K562 (cell line): ENCODE data around the gene TBXA2R. TPM values are rescaled to one million over a fixed set of nuclear protein-coding genes. Genes with fewer than 3 reads are reported as not detected.
A peak's percentile ranks its signal among the peaks of the same experiment; 100 is the strongest.

Experiments used
- C11orf30 ChIP-seq: fragments of 450-650 bp; IDR thresholded peaks from 2 replicates; pipeline ENCODE4 v1.6.1; 2016; ENCODE audit warnings: low read depth, mild to moderate bottlenecking
- EGR1 ChIP-seq: fragments of 450-650 bp; conservative IDR thresholded peaks from 2 replicates; pipeline ENCODE4 v1.6.1; 2017; ENCODE audit warnings: mild to moderate bottlenecking
- EP400 ChIP-seq: fragments of 450-650 bp; IDR thresholded peaks from 2 replicates; pipeline ENCODE4 v1.6.1; 2017; ENCODE audit warnings: antibody characterized with exemption, mild to moderate bottlenecking, moderate library complexity
- FOXM1 ChIP-seq, 2 experiments: fragments of 450-650 bp in 1 of 2; sonication (generic) in 1 of 2; formaldehyde crosslinking in 1 of 2; IDR thresholded peaks; 2 replicates each; pipeline versions ENCODE4 v1.6.1 to v1.9.0; 2017 to 2022; ENCODE audit warnings: low read depth in 2 of 2, mild to moderate bottlenecking in 2 of 2, missing genetic modification reagents in 1 of 2, moderate library complexity in 1 of 2
- GABPB1 ChIP-seq: sonication (generic); formaldehyde crosslinking; IDR thresholded peaks from 2 replicates; pipeline ENCODE4 v1.8.0; 2022; ENCODE audit warnings: mild to moderate bottlenecking, missing genetic modification reagents
- HCFC1 ChIP-seq: IDR thresholded peaks from 2 replicates; pipeline ENCODE4 v1.6.1; 2012; ENCODE audit warnings: low read depth, low read length, improper control_type of control experiment
- HDGF ChIP-seq: fragments of 450-650 bp; IDR thresholded peaks from 2 replicates; pipeline ENCODE4 v1.6.1; 2016
- NCOA6 ChIP-seq: fragments of 450-650 bp; IDR thresholded peaks from 2 replicates; pipeline ENCODE4 v1.6.1; 2017; ENCODE audit warnings: mild to moderate bottlenecking
- RAD21 ChIP-seq, 2 experiments: fragments of 250-450 bp in 1 of 2; fragments of 450-650 bp in 1 of 2; sonication (Bioruptor Pico) in 1 of 2; formaldehyde crosslinking in 1 of 2; IDR thresholded peaks in 1 of 2; conservative IDR thresholded peaks in 1 of 2; 2 replicates each; pipeline versions ENCODE4 v1.4.0 to v1.8.0; 2020 to 2022; ENCODE audit warnings: mild to moderate bottlenecking in 2 of 2, moderate library complexity in 1 of 2
- SMAD4 ChIP-seq: fragments of 250-450 bp; sonication (Bioruptor Pico); conservative IDR thresholded peaks from 2 replicates; pipeline ENCODE4 v1.8.0; 2021; ENCODE audit warnings: inconsistent platforms, mild to moderate bottlenecking, moderate library complexity
- STAT5A ChIP-seq: IDR thresholded peaks from 2 replicates; pipeline ENCODE4 v1.6.1; 2012; ENCODE audit warnings: low read length, inconsistent platforms, borderline replicate concordance
- ZFP36 ChIP-seq: fragments of 150-350 bp; IDR thresholded peaks from 2 replicates; pipeline ENCODE4 v1.6.1; 2018; ENCODE audit warnings: low read length, low read depth; ENCODE audit not compliant: partially characterized antibody
- ZNF23 ChIP-seq: fragments of 250-450 bp; sonication (Bioruptor Pico); IDR thresholded peaks from 2 replicates; pipeline ENCODE4 v1.4.0; 2020; ENCODE audit warnings: mild to moderate bottlenecking
- ZNF354B ChIP-seq: fragments of 250-450 bp; sonication (Bioruptor Pico); IDR thresholded peaks from 2 replicates; pipeline ENCODE4 v1.4.0; 2020
- ZNF583 ChIP-seq: fragments of 250-450 bp; sonication (Bioruptor Pico); IDR thresholded peaks from 2 replicates; pipeline ENCODE4 v1.4.0; 2020
- ZNF76 ChIP-seq: fragments of 250-450 bp; sonication (Bioruptor Pico); IDR thresholded peaks from 2 replicates; pipeline ENCODE4 v1.4.0; 2020; ENCODE audit warnings: mild to moderate bottlenecking, moderate library complexity, borderline replicate concordance
- polyA plus RNA-seq, 8 experiments: library from polyadenylated mRNA; depleted of rRNA in 4 of 8; stranded (reverse) in 5 of 8; unstranded in 3 of 8; fragments of >200 nt; fragmentation: Nextera tagmentation in 2 of 8; fragmentation: Illumina TruSeq in 1 of 8; extraction: Ambion mirVana in 2 of 8; extraction: Trizol in 1 of 8; gene quantifications; 2 replicates each; pipeline versions ENCODE4 v1.2.1 to v1.2.3, GENCODE V29; 2011 to 2014; ENCODE audit warnings: inconsistent platforms in 1 of 8, missing spikeins in 1 of 8
- total RNA-seq, 7 experiments: library from RNA; depleted of rRNA in 6 of 7; stranded (reverse); fragments of >200 nt in 6 of 7; fragmentation: Illumina TruSeq in 2 of 7; extraction: Trizol in 2 of 7; gene quantifications; 2 replicates each; pipeline versions ENCODE4 v1.2.1 to v1.2.3, GENCODE V29; 2011 to 2021; ENCODE audit warnings: low replicate concordance in 1 of 7
- TF ChIP-seq, protein P1 (sequence below), 2 experiments: fragments of 450-650 bp in 1 of 2; sonication (generic) in 1 of 2; formaldehyde crosslinking in 1 of 2; IDR thresholded peaks; 2 replicates each; pipeline versions ENCODE4 v1.7.1 to v1.9.0; 2016 to 2022; ENCODE audit warnings: inconsistent platforms in 1 of 2, mild to moderate bottlenecking in 1 of 2, missing genetic modification reagents in 1 of 2
- TF ChIP-seq, protein P2 (sequence below): fragments of 250-450 bp; sonication (Bioruptor Pico); IDR thresholded peaks from 2 replicates; pipeline ENCODE4 v1.9.0; 2021; ENCODE audit warnings: mild to moderate bottlenecking, inconsistent platforms

Gene TBXA2R
- total and polyA plus RNA-seq, 9 of the 15 experiments (the other 6 are each of a cell fraction or from before 2014, with no cell fraction given) = 1.5 to 24.0 (median 2.8) TPM

DNA sequence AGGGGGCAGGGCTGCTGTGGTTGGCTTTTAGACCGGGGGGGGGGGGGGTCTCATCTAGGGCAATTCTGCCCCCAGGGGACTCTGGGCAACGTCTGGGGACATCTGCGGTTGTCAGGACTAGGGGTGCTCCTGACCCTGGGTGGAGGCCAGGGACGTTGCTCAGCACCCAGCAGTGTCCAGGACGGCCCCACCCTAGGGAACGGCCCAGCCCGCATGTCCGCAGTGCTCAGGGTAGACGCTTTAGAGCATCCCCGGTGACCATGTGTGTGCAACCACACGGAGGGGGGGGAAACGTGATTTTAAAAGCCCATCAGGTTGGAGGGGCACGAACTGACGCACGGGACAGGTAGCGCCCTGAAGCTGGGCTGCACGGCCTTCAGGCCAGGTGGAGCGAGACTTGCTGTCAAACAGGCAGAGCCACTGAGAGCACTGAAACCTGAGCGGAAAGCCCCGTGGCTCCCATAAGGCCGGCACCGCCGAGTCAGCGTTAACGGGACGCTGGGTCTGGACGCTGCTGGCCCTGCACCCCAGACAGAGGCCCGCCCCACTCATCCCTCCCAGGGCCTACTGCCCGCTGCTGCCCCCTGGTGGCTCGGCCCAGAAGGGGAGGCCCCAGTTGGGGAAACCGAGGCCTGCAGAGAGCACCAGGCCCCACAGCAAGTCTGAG is 11.6 kb upstream of the TBXA2R start (continued):
- peak; percentile 88 to 96 for TF ChIP-seq RAD21 (CRISPR knock-in tag; conservative IDR thresholded peaks at IDR 0.05 in 1 of 2, IDR thresholded peaks at IDR 0.05 in 1 of 2)
- TF ChIP-seq STAT5A = no peak
- TF ChIP-seq, protein P1, sequence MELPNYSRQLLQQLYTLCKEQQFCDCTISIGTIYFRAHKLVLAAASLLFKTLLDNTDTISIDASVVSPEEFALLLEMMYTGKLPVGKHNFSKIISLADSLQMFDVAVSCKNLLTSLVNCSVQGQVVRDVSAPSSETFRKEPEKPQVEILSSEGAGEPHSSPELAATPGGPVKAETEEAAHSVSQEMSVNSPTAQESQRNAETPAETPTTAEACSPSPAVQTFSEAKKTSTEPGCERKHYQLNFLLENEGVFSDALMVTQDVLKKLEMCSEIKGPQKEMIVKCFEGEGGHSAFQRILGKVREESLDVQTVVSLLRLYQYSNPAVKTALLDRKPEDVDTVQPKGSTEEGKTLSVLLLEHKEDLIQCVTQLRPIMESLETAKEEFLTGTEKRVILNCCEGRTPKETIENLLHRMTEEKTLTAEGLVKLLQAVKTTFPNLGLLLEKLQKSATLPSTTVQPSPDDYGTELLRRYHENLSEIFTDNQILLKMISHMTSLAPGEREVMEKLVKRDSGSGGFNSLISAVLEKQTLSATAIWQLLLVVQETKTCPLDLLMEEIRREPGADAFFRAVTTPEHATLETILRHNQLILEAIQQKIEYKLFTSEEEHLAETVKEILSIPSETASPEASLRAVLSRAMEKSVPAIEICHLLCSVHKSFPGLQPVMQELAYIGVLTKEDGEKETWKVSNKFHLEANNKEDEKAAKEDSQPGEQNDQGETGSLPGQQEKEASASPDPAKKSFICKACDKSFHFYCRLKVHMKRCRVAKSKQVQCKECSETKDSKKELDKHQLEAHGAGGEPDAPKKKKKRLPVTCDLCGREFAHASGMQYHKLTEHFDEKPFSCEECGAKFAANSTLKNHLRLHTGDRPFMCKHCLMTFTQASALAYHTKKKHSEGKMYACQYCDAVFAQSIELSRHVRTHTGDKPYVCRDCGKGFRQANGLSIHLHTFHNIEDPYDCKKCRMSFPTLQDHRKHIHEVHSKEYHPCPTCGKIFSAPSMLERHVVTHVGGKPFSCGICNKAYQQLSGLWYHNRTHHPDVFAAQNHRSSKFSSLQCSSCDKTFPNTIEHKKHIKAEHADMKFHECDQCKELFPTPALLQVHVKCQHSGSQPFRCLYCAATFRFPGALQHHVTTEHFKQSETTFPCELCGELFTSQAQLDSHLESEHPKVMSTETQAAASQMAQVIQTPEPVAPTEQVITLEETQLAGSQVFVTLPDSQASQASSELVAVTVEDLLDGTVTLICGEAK (IDR thresholded peaks at IDR 0.05) = no peak
- TF ChIP-seq, protein P1 (CRISPR knock-in tag; IDR thresholded peaks at IDR 0.05) = no peak
- TF ChIP-seq, protein P2, sequence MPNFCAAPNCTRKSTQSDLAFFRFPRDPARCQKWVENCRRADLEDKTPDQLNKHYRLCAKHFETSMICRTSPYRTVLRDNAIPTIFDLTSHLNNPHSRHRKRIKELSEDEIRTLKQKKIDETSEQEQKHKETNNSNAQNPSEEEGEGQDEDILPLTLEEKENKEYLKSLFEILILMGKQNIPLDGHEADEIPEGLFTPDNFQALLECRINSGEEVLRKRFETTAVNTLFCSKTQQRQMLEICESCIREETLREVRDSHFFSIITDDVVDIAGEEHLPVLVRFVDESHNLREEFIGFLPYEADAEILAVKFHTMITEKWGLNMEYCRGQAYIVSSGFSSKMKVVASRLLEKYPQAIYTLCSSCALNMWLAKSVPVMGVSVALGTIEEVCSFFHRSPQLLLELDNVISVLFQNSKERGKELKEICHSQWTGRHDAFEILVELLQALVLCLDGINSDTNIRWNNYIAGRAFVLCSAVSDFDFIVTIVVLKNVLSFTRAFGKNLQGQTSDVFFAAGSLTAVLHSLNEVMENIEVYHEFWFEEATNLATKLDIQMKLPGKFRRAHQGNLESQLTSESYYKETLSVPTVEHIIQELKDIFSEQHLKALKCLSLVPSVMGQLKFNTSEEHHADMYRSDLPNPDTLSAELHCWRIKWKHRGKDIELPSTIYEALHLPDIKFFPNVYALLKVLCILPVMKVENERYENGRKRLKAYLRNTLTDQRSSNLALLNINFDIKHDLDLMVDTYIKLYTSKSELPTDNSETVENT (CRISPR knock-in tag) = peak; percentile 7; the same call in 1 of the 2 replicates
- no peak for TF ChIP-seq HCFC1
- TF ChIP-seq EGR1 = no peak
- no peak for TF ChIP-seq NCOA6
- no peak for TF ChIP-seq ZNF76 (CRISPR knock-in tag)
- no peak for TF ChIP-seq ZNF23 (CRISPR knock-in tag)
- TF ChIP-seq HDGF = no peak
- TF ChIP-seq ZFP36 = peak; percentile 41
- TF ChIP-seq GABPB1 = peak; percentile 61; the same call in 1 of the 2 replicates
- peak; percentile 34; the same call in 1 of the 2 replicates for TF ChIP-seq SMAD4
- no peak for TF ChIP-seq FOXM1 (IDR thresholded peaks at IDR 0.05; ENCODE audit: low read depth)
- no peak for TF ChIP-seq FOXM1 (CRISPR knock-in tag; IDR thresholded peaks at IDR 0.05; ENCODE audit: low read depth)
- TF ChIP-seq EP400 = no peak
- peak; percentile 97 for TF ChIP-seq C11orf30
- TF ChIP-seq ZNF354B (CRISPR knock-in tag) = no peak
- no peak for TF ChIP-seq ZNF583 (CRISPR knock-in tag)
